MCF 10A (cell line): ENCODE results near the gene PHACTR2. TPM values are rescaled to one million over a fixed set of nuclear protein-coding genes. Genes with fewer than 3 reads are reported as not detected.

Experiments
- BruUV-seq: library from RNA; stranded (reverse); fragments of 400-500 nt; replicated peaks from 2 replicates; lab custom pipeline; 2021; lab: Mats Ljungman, UMichigan
- CTCF ChIA-PET: fragments of 300-600 bp; sonication (Branson Sonifier 250); formaldehyde crosslinking; extraction: SDS; loops from one replicate; lab custom pipeline; 2021; ENCODE audit warnings: antibody characterized with exemption, inconsistent platforms; lab: Yijun Ruan, JAX
- POLR2A ChIA-PET: fragments of 300-600, 350-650 bp; sonication (Branson Sonifier 250); formaldehyde crosslinking; extraction: SDS; loops from one replicate; lab custom pipeline; 2020; ENCODE audit warnings: antibody characterized with exemption, inconsistent platforms; lab: Yijun Ruan, JAX
- DNase-seq: peaks from one replicate; pipeline ENCODE4 v3.0.0-alpha.2; 2018; ENCODE audit not compliant: unreplicated experiment
- H3K27ac Mint-ChIP-seq: one replicate; pipeline ENCODE4 v1.8.0; 2022; ENCODE audit warnings: mild to moderate bottlenecking, low read depth, mixed read lengths; ENCODE audit not compliant: unreplicated experiment
- H3K27me3 Mint-ChIP-seq: one replicate; pipeline ENCODE4 v1.8.0; 2022; ENCODE audit warnings: mixed read lengths; ENCODE audit not compliant: insufficient read depth, unreplicated experiment
- H3K36me3 Mint-ChIP-seq: one replicate; pipeline ENCODE4 v1.8.0; 2022; ENCODE audit warnings: mild to moderate bottlenecking, moderate library complexity, mixed read lengths; ENCODE audit not compliant: insufficient read depth, unreplicated experiment
- H3K4me1 Mint-ChIP-seq: one replicate; pipeline ENCODE4 v1.8.0; 2022; ENCODE audit warnings: mixed read lengths; ENCODE audit not compliant: insufficient read depth, unreplicated experiment
- H3K4me3 Mint-ChIP-seq: one replicate; pipeline ENCODE4 v1.8.0; 2022; ENCODE audit warnings: mild to moderate bottlenecking, moderate library complexity, mixed read lengths; ENCODE audit not compliant: unreplicated experiment
- H3K9me3 Mint-ChIP-seq: one replicate; pipeline ENCODE4 v1.8.0; 2022; ENCODE audit warnings: mixed read lengths; ENCODE audit not compliant: unreplicated experiment
- CTCF ChIP-seq: fragments of 200-600 bp; IDR thresholded peaks from one replicate; pipeline ENCODE4 v1.8.0; 2022; ENCODE audit warnings: antibody characterized with exemption, mild to moderate bottlenecking; ENCODE audit not compliant: unreplicated experiment
- intact Hi-C: fragments of 100-400 bp; cut with micrococcal nuclease; formaldehyde crosslinking; loops from 2 replicates; pipeline ENCODE4 v1.14.1; 2022
- total RNA-seq: library from RNA; stranded (reverse); gene quantifications from 2 replicates; pipeline ENCODE4 v1.2.3, GENCODE V29; 2022

Gene PHACTR2
- total RNA-seq, 1 experiment from 2014 or later, result 34.4 TPM

DNA sequence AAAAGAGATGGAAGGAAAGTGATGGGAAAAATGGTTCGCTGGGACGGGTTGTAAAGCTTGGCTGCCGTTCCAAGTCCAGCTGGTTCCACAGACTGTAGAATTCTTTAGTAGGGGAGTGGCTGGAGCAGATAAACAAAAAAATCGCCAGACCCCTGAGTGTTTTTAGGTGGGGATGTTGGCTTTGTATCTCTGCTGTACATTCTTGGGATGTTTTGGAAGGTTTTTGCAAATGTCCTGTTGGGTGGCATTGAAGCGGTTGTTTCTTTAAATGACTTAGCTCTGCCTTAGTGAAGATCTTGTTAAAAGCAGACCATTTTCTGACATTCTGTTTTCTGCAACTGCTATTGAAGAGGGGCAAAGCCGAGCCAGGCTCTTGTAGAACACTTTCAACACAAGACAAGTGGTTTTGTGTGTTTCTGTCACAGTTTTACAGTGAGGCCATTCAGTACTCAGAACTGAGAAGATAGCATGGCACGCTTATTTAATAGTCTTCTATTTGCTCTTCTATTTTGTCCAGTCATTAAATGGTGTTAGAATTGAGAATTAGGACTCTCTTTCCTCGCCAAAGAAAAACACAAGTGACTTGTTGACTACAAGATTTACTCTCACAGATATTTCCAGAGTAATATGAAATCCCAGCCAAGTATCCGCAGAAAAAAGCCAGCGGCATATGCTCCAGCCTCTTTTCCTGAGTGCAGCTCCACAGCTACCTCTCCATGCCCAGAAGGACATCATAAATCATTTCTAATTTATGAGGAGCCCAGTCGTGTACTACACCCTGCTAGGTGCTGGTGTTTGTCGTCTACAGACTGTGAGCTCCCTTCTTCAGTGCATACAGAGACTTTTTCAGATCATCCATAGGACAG is 65.8 kb downstream of the PHACTR2 start:
- DNase-seq, result no peak
- POLR2A ChIA-PET, result interaction anchor here (0.7 kb wide), 1 partner anchor 34 kb away, joined by 4 read pairs; no protein-coding TSS in a partner anchor

GRCh38 chr6:143744551-143745165 is 66.9 kb downstream of the PHACTR2 start:
- intact Hi-C loops, result no loop called here
- Mint-ChIP-seq H3K9me3 (no peaks in the 10 kb centered on the region), H3K4me3 (no peak overlapping the region), H3K36me3 (peaks cover 15% of the 10 kb centered on the region), H3K27ac (peak overlapping the region; percentile 37), H3K4me1 (no peaks in the 10 kb centered on the region), H3K27me3 (no peaks in the 10 kb centered on the region)
- TF ChIP-seq CTCF, result no peak
- ChIA-PET POLR2A (interaction anchor here (0.6 kb wide), 1 partner anchor 1175 kb away, joined by 3 read pairs; no protein-coding TSS in a partner anchor), CTCF (no interaction called here)
- no TSS peak for BruUV-seq
- DNase-seq, result peak; percentile 7

More for the DNA sequence above, 65.8 kb downstream of the PHACTR2 start:
- no peaks in the 10 kb centered on the region for H3K4me1 Mint-ChIP-seq
- intact Hi-C loops, result no loop called here
- H3K9me3 Mint-ChIP-seq, result no peaks in the 10 kb centered on the region
- no peak for TF ChIP-seq CTCF
- CTCF ChIA-PET, result interaction anchor here (0.6 kb wide), 1 partner anchor 16 kb away, joined by 3 read pairs; no protein-coding TSS in a partner anchor
- BruUV-seq, result no TSS peak
- no peak overlapping the region for H3K4me3 Mint-ChIP-seq
- peaks cover 15% of the 10 kb centered on the region for H3K36me3 Mint-ChIP-seq
- no peaks in the 10 kb centered on the region for H3K27me3 Mint-ChIP-seq
- H3K27ac Mint-ChIP-seq, result peak overlapping the region; percentile 37

GRCh38 chr6:143745166-143746133 is 67.7 kb downstream of the PHACTR2 start:
- H3K27me3 Mint-ChIP-seq, result no peaks in the 10 kb centered on the region
- no TSS peak for BruUV-seq
- ChIA-PET CTCF (interaction anchor here (0.7 kb wide), 1 partner anchor 44 kb away, joined by 3 read pairs; no protein-coding TSS in a partner anchor), POLR2A (interaction anchor here (0.6 kb wide), 1 partner anchor 1176 kb away, joined by 3 read pairs; no protein-coding TSS in a partner anchor)
- no peak overlapping the region for H3K4me3 Mint-ChIP-seq
- peaks cover 15% of the 10 kb centered on the region for H3K36me3 Mint-ChIP-seq
- no peak for TF ChIP-seq CTCF
- no peak overlapping the region for H3K27ac Mint-ChIP-seq
- H3K9me3 Mint-ChIP-seq, result no peaks in the 10 kb centered on the region
- DNase-seq, result peak; percentile 9
- H3K4me1 Mint-ChIP-seq, result no peaks in the 10 kb centered on the region
- intact Hi-C loops, result no loop called here
